HG02678 (cell line): ENCODE measurements around the gene TNP2.
"Not testable (repeated sequence)": the region's sequence is repeated elsewhere in the genome, so short reads cannot be mapped to it uniquely, and the experiment has no call there.

Experiments used
- ATAC-seq: cut with Tn5 transposase; IDR thresholded peaks from one replicate; pipeline ENCODE4 v1.9.1; 2021; ENCODE audit warnings: mild to moderate bottlenecking, moderate library complexity; ENCODE audit not compliant: unreplicated experiment

The TNP2 gene

GRCh38 chr16:11225677-11226549 is 43.2 kb downstream of the TNP2 start:
- no peak for ATAC-seq

GRCh38 chr16:11224894-11225676 is 44.0 kb downstream of the TNP2 start:
- peak; percentile 87 for ATAC-seq

GRCh38 chr16:11224096-11224893 is 44.8 kb downstream of the TNP2 start:
- ATAC-seq = peak; percentile 42

- ATAC-seq = not testable (repeated sequence)
These were observed 48.6 kb downstream of the TNP2 start for GRCh38 chr16:11220507-11220906.

GRCh38 chr16:11219178-11219577 is 49.9 kb downstream of the TNP2 start:
- no peak for ATAC-seq

GRCh38 chr16:11218604-11218962 is 50.5 kb downstream of the TNP2 start:
- ATAC-seq = no peak
